Hepatocyte (in vitro differentiated cells): ENCODE measurements around the gene PAK1. TPM values are rescaled to one million over a fixed set of nuclear protein-coding genes. Genes with fewer than 3 reads are reported as not detected.

Experiments
- DNase-seq: peaks from one replicate; pipeline ENCODE4 v3.0.0-alpha.2; 2016; ENCODE audit warnings: low spot score
- H2AFZ ChIP-seq: fragments of 200-600 bp; sonication (generic); 2 replicates; pipeline ENCODE4 v1.6.0; 2016; ENCODE audit warnings: antibody characterized with exemption, mild to moderate bottlenecking
- H3K27ac ChIP-seq: fragments of 200-600 bp; sonication (generic); 2 replicates; pipeline ENCODE4 v1.5.1; 2016; ENCODE audit warnings: mild to moderate bottlenecking
- H3K27me3 ChIP-seq: fragments of 200-600 bp; sonication (generic); 2 replicates; pipeline ENCODE4 v1.6.1; 2016
- H3K36me3 ChIP-seq: fragments of 200-600 bp; sonication (generic); replicated peaks from 2 replicates; pipeline ENCODE4 v1.5.1; 2016; ENCODE audit warnings: low read depth; ENCODE audit not compliant: insufficient read depth
- H3K4me1 ChIP-seq: fragments of 200-600 bp; sonication (generic); 2 replicates; pipeline ENCODE4 v1.5.1; 2016; ENCODE audit warnings: mild to moderate bottlenecking, moderate library complexity; ENCODE audit not compliant: insufficient read depth
- H3K4me2 ChIP-seq: fragments of 200-600 bp; sonication (generic); 2 replicates; pipeline ENCODE4 v1.6.0; 2016
- H3K4me3 ChIP-seq: fragments of 200-600 bp; sonication (generic); 2 replicates; pipeline ENCODE4 v1.5.1; 2016; ENCODE audit warnings: mild to moderate bottlenecking
- H3K79me2 ChIP-seq: fragments of 200-600 bp; sonication (generic); 2 replicates; pipeline ENCODE4 v1.6.0; 2017; ENCODE audit warnings: mild to moderate bottlenecking
- H3K9me2 ChIP-seq: fragments of 200-600 bp; sonication (generic); replicated peaks from 2 replicates; pipeline ENCODE4 v1.6.0; 2017; ENCODE audit warnings: mild to moderate bottlenecking; ENCODE audit not compliant: insufficient read depth
- H3K9me3 ChIP-seq: fragments of 200-600 bp; sonication (generic); 2 replicates; pipeline ENCODE4 v1.5.1; 2016; ENCODE audit warnings: low read depth, mild to moderate bottlenecking
- H4K20me1 ChIP-seq: fragments of 200-600 bp; sonication (generic); 2 replicates; pipeline ENCODE4 v1.6.0; 2016; ENCODE audit warnings: mild to moderate bottlenecking; ENCODE audit not compliant: insufficient read depth, poor library complexity, severe bottlenecking
- CTCF ChIP-seq: fragments of 200-600 bp; sonication (generic); IDR thresholded peaks from 2 replicates; pipeline ENCODE4 v1.5.1; 2016; ENCODE audit warnings: antibody characterized with exemption, mild to moderate bottlenecking; ENCODE audit not compliant: poor library complexity
- EZH2 ChIP-seq: fragments of 200-600 bp; sonication (generic); IDR thresholded peaks from 2 replicates; pipeline ENCODE4 v1.6.1; 2016; ENCODE audit warnings: antibody characterized with exemption, mild to moderate bottlenecking, borderline replicate concordance
- EZH2phosphoT487 ChIP-seq: fragments of 200-600 bp; sonication (generic); IDR thresholded peaks from one replicate; pipeline ENCODE4 v1.6.1; 2018; ENCODE audit warnings: antibody characterized with exemption, mild to moderate bottlenecking, low read depth, moderate library complexity; ENCODE audit not compliant: unreplicated experiment, severe bottlenecking
- WGBS: methylation state at CpG from one replicate; pipeline ENCODE4 v1.1.6; 2016; ENCODE audit warnings: low lambda C conversion rate; ENCODE audit errors: missing lambda C conversion rate; 5-methylcytosine and 5-hydroxymethylcytosine counted together
- polyA plus RNA-seq: library from polyadenylated mRNA; unstranded; fragments of >200 nt; fragmentation: Nextera tagmentation; extraction: Ambion mirVana; gene quantifications from 2 replicates; pipeline ENCODE4 v1.2.1, GENCODE V29; 2016
- total RNA-seq: library from RNA; depleted of rRNA; stranded (reverse); fragments of >200 nt; gene quantifications from 2 replicates; pipeline ENCODE4 v1.2.3, GENCODE V29; 2014

PAK1 gene
- total and polyA plus RNA-seq, 2 experiments from 2014 or later = 30.3 to 62.0 TPM

DNA sequence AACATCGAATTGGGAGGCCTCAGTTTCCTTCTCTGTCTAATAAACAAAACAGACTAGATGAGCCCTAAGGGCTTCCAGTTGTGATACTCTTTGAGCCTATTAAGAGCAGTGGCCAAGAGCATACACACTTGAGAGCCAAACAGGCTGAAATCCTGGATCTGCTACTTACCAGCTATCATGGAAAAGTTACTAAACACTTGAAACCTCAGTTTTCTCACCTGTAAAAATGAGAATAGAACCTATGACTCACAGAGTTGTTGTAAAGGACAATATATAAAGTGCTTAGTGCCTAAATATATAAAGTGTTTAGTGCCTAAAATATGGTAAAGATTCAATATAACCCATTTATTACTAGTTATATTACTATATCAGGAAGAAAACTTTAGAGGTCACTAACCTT is 148.7 kb downstream of the PAK1 start:
- Histone ChIP-seq H3K27ac (no peak overlapping the region), H3K4me2 (no peak overlapping the region), H3K27me3 (no peaks in the 10 kb centered on the region), H4K20me1 (no peaks in the 10 kb centered on the region), H3K4me1 (no peaks in the 10 kb centered on the region), H3K9me3 (no peaks in the 10 kb centered on the region), H3K4me3 (no peak overlapping the region), H2AFZ (no peak overlapping the region), H3K9me2 (no peaks in the 10 kb centered on the region), H3K36me3 (no peaks in the 10 kb centered on the region), H3K79me2 (no peaks in the 10 kb centered on the region)
- WGBS = 89% methylated on average over 1 of the region's 1 CpG
- no peak for DNase-seq
- TF ChIP-seq CTCF (no peak), EZH2phosphoT487 (no peak), EZH2 (no peak)

DNA sequence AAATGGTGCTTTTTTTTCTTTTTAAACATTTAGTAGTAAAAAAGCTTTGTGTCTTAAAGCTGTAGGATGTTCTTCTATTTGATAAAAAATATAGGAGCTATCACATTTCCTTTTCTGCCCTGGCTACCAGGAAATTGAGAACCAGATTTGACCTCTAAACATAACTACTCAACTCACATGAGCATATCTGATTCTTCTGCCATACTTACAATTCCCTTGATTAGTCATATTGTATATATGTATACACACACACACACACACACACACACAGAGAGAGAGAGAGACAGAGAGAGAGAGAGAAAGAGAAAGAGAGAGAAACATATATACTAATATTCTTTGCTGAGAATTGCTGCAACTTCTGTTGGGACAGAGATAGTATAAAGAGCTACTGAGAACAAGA is 149.4 kb downstream of the PAK1 start:
- H3K4me3 ChIP-seq = no peak overlapping the region
- no peak overlapping the region for H3K27ac ChIP-seq
- no peaks in the 10 kb centered on the region for H3K9me2 ChIP-seq
- H3K4me2 ChIP-seq = no peak overlapping the region
- TF ChIP-seq CTCF (no peak), EZH2phosphoT487 (no peak), EZH2 (no peak)
- no peaks in the 10 kb centered on the region for H3K4me1 ChIP-seq
- DNase-seq = no peak
- H3K36me3 ChIP-seq = no peaks in the 10 kb centered on the region
- H3K79me2 ChIP-seq = no peaks in the 10 kb centered on the region
- H3K27me3 ChIP-seq = no peaks in the 10 kb centered on the region
- H3K9me3 ChIP-seq = no peaks in the 10 kb centered on the region
- H2AFZ ChIP-seq = no peak overlapping the region
- H4K20me1 ChIP-seq = no peaks in the 10 kb centered on the region

DNA sequence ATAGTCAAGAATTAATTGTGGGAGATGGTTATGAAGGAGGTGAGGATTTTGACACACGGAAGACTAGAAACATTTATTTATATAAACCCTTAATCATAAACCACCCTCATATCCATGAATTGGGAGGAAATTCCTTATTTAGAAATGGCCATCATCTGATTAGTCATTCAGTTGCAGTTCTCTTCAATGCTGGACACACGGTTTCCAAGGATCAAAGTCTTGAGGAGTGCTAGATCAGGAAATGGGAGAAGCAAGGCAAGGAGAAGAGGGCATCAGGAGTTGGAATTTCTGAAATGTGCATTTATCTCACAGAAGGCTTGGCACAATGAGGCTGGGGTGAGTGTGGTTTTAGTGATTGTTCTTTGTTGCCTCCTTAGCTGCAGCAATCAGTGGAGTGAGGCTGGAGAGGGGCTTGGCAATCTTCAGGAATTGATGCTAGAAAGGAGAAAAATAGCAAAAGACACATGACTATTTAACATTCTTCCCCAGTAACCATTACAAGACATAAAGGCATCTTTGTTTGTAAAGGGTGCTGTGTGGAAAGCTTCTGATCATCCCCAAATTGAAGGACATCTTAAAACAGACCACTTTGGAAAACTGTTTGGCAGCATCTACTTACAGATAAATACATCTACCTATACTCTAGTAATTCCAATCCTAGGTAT is 150.8 kb downstream of the PAK1 start:
- Histone ChIP-seq H3K9me2 (no peaks in the 10 kb centered on the region), H3K4me3 (no peak overlapping the region), H3K9me3 (no peaks in the 10 kb centered on the region), H3K4me1 (no peaks in the 10 kb centered on the region), H2AFZ (no peak overlapping the region), H3K36me3 (no peaks in the 10 kb centered on the region), H3K79me2 (no peaks in the 10 kb centered on the region), H3K27me3 (no peaks in the 10 kb centered on the region), H3K27ac (no peak overlapping the region), H3K4me2 (no peak overlapping the region), H4K20me1 (no peaks in the 10 kb centered on the region)
- TF ChIP-seq CTCF = no peak
- TF ChIP-seq EZH2 = no peak
- TF ChIP-seq EZH2phosphoT487 = no peak
- 85% methylated on average over 2 of the region's 2 CpGs for WGBS
- DNase-seq = no peak

GRCh38 chr11:77322506-77322905 is 151.4 kb downstream of the PAK1 start:
- Histone ChIP-seq H3K4me3 (no peak overlapping the region), H3K27me3 (no peaks in the 10 kb centered on the region), H3K79me2 (no peaks in the 10 kb centered on the region), H4K20me1 (no peaks in the 10 kb centered on the region), H2AFZ (no peak overlapping the region), H3K9me3 (no peaks in the 10 kb centered on the region), H3K27ac (no peak overlapping the region), H3K4me1 (no peaks in the 10 kb centered on the region), H3K9me2 (no peaks in the 10 kb centered on the region), H3K36me3 (no peaks in the 10 kb centered on the region), H3K4me2 (no peak overlapping the region)
- 98% methylated on average over 2 of the region's 2 CpGs for WGBS
- DNase-seq = no peak
- no peak for TF ChIP-seq EZH2phosphoT487
- TF ChIP-seq EZH2 = no peak
- no peak for TF ChIP-seq CTCF
